Immature natural killer cell (primary cell): ENCODE measurements around the gene RBBP6. TPM values are rescaled to one million over a fixed set of nuclear protein-coding genes. Genes with fewer than 3 reads are reported as not detected.
"Not testable (repeated sequence)": the region's sequence is repeated elsewhere in the genome, so short reads cannot be mapped to it uniquely, and the experiment has no call there.

Experiments used
- DNase-seq, 3 donors: peaks; one replicate each; pipeline ENCODE4 v3.0.0; 2022; ENCODE audit warnings: mixed read lengths in 1 of 3
- H3K27ac Mint-ChIP-seq, 6 donors: one replicate each; pipeline ENCODE4 v1.8.0; 2020; ENCODE audit warnings: mixed read lengths in 6 of 6, mild to moderate bottlenecking in 5 of 6, inconsistent platforms in 4 of 6, moderate library complexity in 3 of 6
- H3K27me3 Mint-ChIP-seq, 3 donors: one replicate each; pipeline ENCODE4 v1.8.0; 2020 to 2021; ENCODE audit warnings: low read depth in 3 of 3, mild to moderate bottlenecking in 3 of 3, mixed read lengths in 3 of 3, moderate library complexity in 3 of 3, inconsistent platforms in 1 of 3
- H3K36me3 Mint-ChIP-seq, 3 donors: one replicate each; pipeline ENCODE4 v1.8.0; 2020; ENCODE audit warnings: mixed read lengths in 3 of 3, inconsistent platforms in 2 of 3, mild to moderate bottlenecking in 2 of 3
- H3K4me1 Mint-ChIP-seq, 2 donors: one replicate each; pipeline ENCODE4 v1.8.0; 2020; ENCODE audit warnings: inconsistent platforms in 2 of 2, mild to moderate bottlenecking in 2 of 2, mixed read lengths in 2 of 2, moderate library complexity in 1 of 2
- H3K4me3 Mint-ChIP-seq, 5 donors: one replicate each; pipeline ENCODE4 v1.8.0; 2020; ENCODE audit warnings: mild to moderate bottlenecking in 5 of 5, mixed read lengths in 5 of 5, inconsistent platforms in 3 of 5, moderate library complexity in 3 of 5
- H3K9me3 Mint-ChIP-seq, 6 donors: one replicate each; pipeline ENCODE4 v1.8.0; 2020; ENCODE audit warnings: mild to moderate bottlenecking in 6 of 6, mixed read lengths in 6 of 6, inconsistent platforms in 4 of 6, moderate library complexity in 3 of 6
- polyA plus RNA-seq, 3 donors: library from polyadenylated mRNA; unstranded; fragments of 300-500 nt; fragmentation: Illumina TruSeq; gene quantifications; one replicate each; pipeline ENCODE4 v1.2.3, GENCODE V29; 2021

RBBP6 gene
- 10 to 100 TPM; 16.2 to 31.7 (median 27.6) TPM for polyA plus RNA-seq

DNA sequence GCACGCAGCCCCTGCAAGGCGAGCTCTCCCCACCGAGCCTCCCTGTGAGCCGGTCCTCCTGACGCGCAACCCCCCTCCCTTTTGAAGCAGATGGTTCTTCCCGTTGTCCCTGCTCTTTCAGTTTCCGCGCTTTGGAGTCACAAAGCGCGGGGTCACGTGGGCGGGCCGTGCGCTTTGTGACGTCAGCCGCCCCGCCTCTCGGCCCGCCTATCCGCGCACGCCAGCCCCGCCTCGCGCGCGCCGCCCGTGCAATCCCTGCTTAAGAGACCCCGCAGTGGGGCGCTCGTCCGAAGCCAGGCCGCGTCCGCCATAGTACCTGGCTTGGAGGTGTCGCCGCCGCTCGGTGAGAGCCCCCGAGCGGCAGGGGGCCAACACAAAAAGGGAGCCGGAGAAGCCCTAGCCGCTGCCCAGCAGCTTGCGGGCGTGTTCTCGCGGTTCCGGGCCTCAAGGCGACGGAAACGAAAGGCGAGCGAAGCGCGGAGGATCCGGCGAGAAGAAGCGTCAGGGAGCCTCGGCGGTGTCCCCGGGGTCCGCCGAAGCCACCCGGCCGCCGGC lies at the start of gene RBBP6:
TSS of gene RBBP6 (plus strand) at position 272 of the 555 bp plus-strand sequence. CDS start 1,061 bp downstream, outside the sequence.
- Mint-ChIP-seq H3K4me3 (peak within 1 kb of the TSS; percentile 99 to 100 (median 100)), H3K27ac (peak within 1 kb of the TSS; percentile 99 to 100 (median 100)), H3K4me1 (peaks cover 46 to 47% of the 10 kb centered on the region in 2 donors), H3K9me3 (no peaks in the 10 kb centered on the region), H3K36me3 (no peaks in the 10 kb centered on the region), H3K27me3 (peaks cover 6 to 10% (median 7%) of the 10 kb centered on the region in 3 donors)
- DNase-seq = peak; percentile 95 to 96 (median 96)

- H3K36me3 Mint-ChIP-seq = no peaks in the 10 kb centered on the region
- H3K27ac Mint-ChIP-seq = no peak overlapping the region
- H3K27me3 Mint-ChIP-seq = peaks cover 4 to 17% (median 9%) of the 10 kb centered on the region in 3 donors
- no peaks in the 10 kb centered on the region for H3K4me1 Mint-ChIP-seq
- H3K9me3 Mint-ChIP-seq = peaks cover 0 to 6% (median 0%) of the 10 kb centered on the region in 6 donors
- no peak for DNase-seq
- H3K4me3 Mint-ChIP-seq = no peak overlapping the region
Measured at GRCh38 chr16:24490866-24491265, 48.5 kb upstream of the RBBP6 start.

- Mint-ChIP-seq H3K36me3 (no peaks in the 10 kb centered on the region), H3K4me1 (no peaks in the 10 kb centered on the region), H3K27ac (no peak overlapping the region), H3K27me3 (peaks cover 4 to 17% (median 9%) of the 10 kb centered on the region in 3 donors), H3K4me3 (no peak overlapping the region), H3K9me3 (peaks cover 0 to 6% (median 0%) of the 10 kb centered on the region in 6 donors)
- DNase-seq = no peak
Measured at GRCh38 chr16:24491731-24492130, 47.6 kb upstream of the RBBP6 start.

DNA sequence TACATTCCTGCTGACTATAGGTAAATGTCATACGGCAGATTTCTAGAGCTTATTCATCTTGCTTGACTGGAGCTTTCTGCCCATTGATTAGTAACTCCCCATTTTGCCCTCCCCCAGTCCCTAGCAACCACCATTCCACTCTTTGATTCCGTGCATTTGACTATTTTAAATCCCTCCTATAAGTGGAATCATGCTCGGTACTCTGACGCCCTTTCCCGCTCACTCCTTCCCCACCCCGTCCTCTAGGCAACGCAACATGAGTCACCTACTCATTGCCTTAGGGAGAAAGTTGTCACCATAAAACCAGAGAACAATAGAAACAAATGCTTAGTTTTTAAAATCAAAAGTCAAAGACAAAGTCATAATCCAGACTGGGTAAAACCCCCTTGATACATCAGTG lies 45.5 kb upstream of the RBBP6 start:
- Mint-ChIP-seq H3K36me3 (no peaks in the 10 kb centered on the region), H3K27ac (peak overlapping the region in 1 of 6 donors; percentile 47)

GRCh38 chr16:24495207-24495606 lies 44.2 kb upstream of the RBBP6 start:
- not testable (repeated sequence) for H3K4me1 Mint-ChIP-seq, H3K4me3 Mint-ChIP-seq, H3K9me3 Mint-ChIP-seq, H3K36me3 Mint-ChIP-seq, H3K27me3 Mint-ChIP-seq, DNase-seq, H3K27ac Mint-ChIP-seq

More for the DNA sequence above, 45.5 kb upstream of the RBBP6 start:
- Mint-ChIP-seq H3K4me1 (no peaks in the 10 kb centered on the region), H3K4me3 (no peak overlapping the region), H3K9me3 (peaks cover 0 to 3% (median 0%) of the 10 kb centered on the region in 6 donors), H3K27me3 (peaks cover 2 to 11% (median 6%) of the 10 kb centered on the region in 3 donors)
- no peak for DNase-seq

DNA sequence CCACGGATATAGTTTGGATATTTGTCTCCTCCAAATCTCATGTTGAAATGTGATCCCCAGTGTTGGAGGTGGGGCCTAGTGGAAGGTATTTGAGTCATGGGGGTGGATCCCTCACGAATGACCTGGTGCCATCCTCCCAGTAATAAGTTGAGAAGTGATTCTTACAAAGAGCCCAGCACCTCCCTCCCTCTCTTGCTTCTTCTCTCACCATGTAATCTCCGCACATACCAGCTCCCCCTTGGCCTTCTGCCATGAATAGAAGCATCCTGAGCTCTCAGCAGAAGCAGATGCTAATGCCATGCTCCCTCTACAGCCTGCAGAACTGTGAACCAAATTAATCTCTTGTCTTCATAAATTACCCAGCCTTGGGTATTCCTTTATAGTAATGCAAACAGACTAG lies 41.9 kb upstream of the RBBP6 start:
- no peaks in the 10 kb centered on the region for H3K9me3 Mint-ChIP-seq
- no peak overlapping the region for H3K27ac Mint-ChIP-seq
- no peaks in the 10 kb centered on the region for H3K4me1 Mint-ChIP-seq
- peaks cover 2 to 5% (median 4%) of the 10 kb centered on the region in 3 donors for H3K27me3 Mint-ChIP-seq
- no peak overlapping the region for H3K4me3 Mint-ChIP-seq
- no peak for DNase-seq
- no peaks in the 10 kb centered on the region for H3K36me3 Mint-ChIP-seq

DNA sequence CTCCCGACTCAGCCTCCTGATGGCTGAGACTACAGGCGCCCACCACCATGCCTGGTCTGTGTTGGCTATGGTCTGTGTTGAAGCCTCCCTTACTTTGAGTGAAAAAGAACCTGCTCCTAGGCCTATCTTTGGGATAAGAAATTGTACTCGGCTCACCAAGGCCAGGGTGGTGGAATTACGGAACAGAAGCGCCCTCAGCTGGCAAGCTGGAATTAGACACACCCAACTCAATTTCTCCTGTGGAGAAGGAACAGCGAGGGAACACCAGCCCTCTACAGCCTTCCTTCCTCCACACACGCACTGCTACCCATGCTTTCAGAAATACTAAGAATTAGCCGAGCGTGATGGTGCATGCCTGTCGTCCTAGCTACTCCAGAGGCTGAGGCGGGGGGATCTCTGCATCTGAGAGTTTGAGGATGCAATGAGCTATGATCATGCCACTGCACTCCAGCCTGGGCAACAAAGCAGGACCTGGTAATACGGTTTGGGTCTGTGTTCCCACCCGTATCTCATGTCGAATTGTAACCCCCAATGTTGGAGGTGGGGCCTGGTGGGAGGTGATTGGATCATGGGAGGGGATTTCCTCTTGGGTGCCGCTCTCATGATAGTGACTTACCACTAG lies 40.1 kb upstream of the RBBP6 start:
- Mint-ChIP-seq H3K9me3 (no peaks in the 10 kb centered on the region), H3K4me3 (no peak overlapping the region), H3K27ac (no peak overlapping the region), H3K4me1 (no peaks in the 10 kb centered on the region), H3K36me3 (no peaks in the 10 kb centered on the region), H3K27me3 (peaks cover 2 to 8% (median 4%) of the 10 kb centered on the region in 3 donors)
- DNase-seq = no peak

DNA sequence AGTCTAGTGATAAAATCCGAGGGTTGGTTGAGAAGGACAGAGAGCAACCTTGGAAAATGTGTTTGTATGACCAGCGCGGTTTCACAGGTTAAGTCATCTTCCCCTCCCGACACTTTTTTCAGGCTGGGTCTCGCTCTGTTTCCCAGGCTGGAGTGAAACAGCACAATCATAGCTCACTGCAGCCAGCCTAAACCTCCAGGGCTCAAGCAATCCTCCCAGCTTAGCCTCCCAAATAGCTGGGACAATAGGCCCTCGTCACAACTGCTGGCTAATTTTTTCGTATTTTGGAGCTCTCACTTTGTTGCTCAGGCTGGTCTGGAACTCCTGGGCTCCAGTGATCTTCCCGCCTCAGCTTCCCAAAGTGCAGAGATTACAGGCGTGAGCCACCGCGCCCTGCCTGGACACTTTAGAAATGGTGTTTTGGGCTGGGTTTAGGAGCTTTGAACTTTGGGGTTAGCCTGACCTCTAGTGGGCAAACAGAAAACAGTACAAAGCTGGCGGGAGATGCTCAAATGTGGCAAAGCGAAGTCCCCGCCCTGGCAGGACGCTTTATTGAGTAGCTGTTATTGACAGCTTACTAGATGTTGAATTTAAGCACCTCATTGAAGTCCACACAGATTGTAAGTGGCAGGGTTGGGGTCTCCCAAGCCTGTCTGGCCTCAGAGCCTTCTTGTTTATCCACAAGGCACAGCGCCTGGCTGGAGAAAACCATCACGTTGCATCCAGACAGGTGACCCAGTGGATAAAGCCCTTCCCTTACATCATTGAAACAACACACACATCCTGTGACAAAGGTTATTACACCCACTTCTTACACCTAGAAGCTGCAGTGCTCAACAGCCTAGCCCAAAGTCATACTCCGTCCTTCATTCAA lies 34.7 kb upstream of the RBBP6 start:
- H3K27me3 Mint-ChIP-seq = peaks cover 5 to 6% (median 5%) of the 10 kb centered on the region in 3 donors
- H3K4me3 Mint-ChIP-seq = no peak overlapping the region
- no peaks in the 10 kb centered on the region for H3K9me3 Mint-ChIP-seq
- H3K36me3 Mint-ChIP-seq = no peaks in the 10 kb centered on the region
- peak; percentile 38 to 55 (median 39) for DNase-seq
- no peaks in the 10 kb centered on the region for H3K4me1 Mint-ChIP-seq
- no peak overlapping the region for H3K27ac Mint-ChIP-seq

DNA sequence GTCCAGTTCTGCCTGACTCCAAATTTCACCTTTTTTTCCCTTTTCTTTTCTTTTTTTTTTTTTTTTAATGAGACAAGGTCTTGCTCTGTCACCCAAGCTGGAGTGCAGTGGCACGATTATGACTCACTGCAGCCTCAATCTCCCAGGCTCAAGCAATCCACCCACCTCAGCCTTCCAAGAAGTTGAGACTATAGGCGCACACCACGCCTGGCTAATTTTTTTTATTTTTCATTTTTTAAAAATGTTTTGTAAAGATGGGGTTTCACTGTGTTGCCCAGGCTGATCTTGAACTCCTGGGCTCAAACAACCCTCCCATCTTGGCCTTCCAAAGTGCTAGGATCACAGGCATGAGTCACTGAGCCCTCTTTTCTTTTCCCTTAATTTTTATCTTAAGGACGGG lies 33.4 kb upstream of the RBBP6 start:
- Mint-ChIP-seq H3K9me3 (no peaks in the 10 kb centered on the region), H3K27me3 (peaks cover 3 to 5% (median 5%) of the 10 kb centered on the region in 3 donors), H3K4me3 (no peak overlapping the region), H3K36me3 (no peaks in the 10 kb centered on the region), H3K27ac (no peak overlapping the region), H3K4me1 (no peaks in the 10 kb centered on the region)
- DNase-seq = no peak

DNA sequence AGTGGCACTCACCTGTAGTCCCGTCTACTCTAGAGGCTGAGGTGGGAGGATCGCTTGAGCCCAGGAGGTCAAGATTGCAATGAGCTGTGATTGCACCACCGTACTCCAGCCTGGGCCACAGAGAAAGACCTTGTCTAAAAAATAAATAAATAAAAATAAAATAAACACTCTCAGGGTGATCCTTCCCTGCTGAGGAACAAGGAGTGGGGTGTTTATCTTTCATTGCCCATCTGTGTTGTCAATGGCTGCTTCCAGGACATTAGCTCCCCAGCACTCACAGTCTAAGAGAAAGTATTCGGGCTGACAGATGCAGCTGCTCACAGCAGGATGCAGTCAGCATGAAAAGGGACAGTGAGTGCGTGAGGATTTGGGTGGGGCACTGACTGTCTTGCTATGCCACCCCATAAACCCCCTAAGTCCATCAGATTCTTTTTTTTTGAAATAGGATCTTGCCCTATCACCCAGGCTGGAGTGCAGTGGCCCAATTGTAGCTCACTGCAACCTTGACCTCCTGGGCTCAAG lies 31.3 kb upstream of the RBBP6 start:
- Mint-ChIP-seq H3K27ac (no peak overlapping the region), H3K4me3 (no peak overlapping the region), H3K4me1 (no peaks in the 10 kb centered on the region), H3K9me3 (no peaks in the 10 kb centered on the region), H3K36me3 (no peaks in the 10 kb centered on the region), H3K27me3 (peaks cover 3 to 7% (median 5%) of the 10 kb centered on the region in 3 donors)
- no peak for DNase-seq

DNA sequence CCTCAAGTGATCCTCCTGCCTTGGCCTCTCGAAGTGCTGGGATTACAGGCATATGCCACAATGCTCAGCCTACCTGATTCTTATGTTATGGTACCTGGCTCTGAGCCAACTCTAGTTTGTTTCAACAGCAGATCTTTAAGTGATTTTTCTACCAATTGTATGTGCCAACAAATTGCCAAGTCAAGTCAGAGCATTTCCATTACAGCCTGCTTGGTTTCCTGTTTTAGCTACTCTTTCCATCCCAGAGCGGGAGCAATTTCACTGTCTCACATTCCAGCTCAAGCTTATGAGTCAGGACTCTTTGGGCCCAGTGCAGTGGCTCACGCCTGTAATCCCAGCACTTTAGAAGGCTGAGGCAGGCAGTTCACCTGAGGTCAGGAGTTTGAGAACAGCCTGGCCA lies 30.8 kb upstream of the RBBP6 start:
- Mint-ChIP-seq H3K27me3 (peaks cover 2 to 5% (median 3%) of the 10 kb centered on the region in 3 donors), H3K27ac (no peak overlapping the region), H3K4me1 (no peaks in the 10 kb centered on the region), H3K9me3 (no peaks in the 10 kb centered on the region), H3K36me3 (no peaks in the 10 kb centered on the region), H3K4me3 (no peak overlapping the region)
- no peak for DNase-seq

- no peak overlapping the region for H3K4me3 Mint-ChIP-seq
Measured at GRCh38 chr16:24509536-24509935, 29.8 kb upstream of the RBBP6 start.

GRCh38 chr16:24511174-24511573 lies 28.2 kb upstream of the RBBP6 start:
- Mint-ChIP-seq H3K9me3 (no peaks in the 10 kb centered on the region), H3K27ac (no peak overlapping the region), H3K4me3 (no peak overlapping the region), H3K4me1 (no peaks in the 10 kb centered on the region), H3K36me3 (no peaks in the 10 kb centered on the region), H3K27me3 (peaks cover 0 to 6% (median 5%) of the 10 kb centered on the region in 3 donors)
- no peak for DNase-seq

More at GRCh38 chr16:24509536-24509935, 29.8 kb upstream of the RBBP6 start:
- no peaks in the 10 kb centered on the region for H3K9me3 Mint-ChIP-seq
- no peaks in the 10 kb centered on the region for H3K4me1 Mint-ChIP-seq
- no peak overlapping the region for H3K27ac Mint-ChIP-seq
- H3K27me3 Mint-ChIP-seq = peaks cover 2 to 5% (median 5%) of the 10 kb centered on the region in 3 donors
- H3K36me3 Mint-ChIP-seq = no peaks in the 10 kb centered on the region
- no peak for DNase-seq

- no peak overlapping the region for H3K4me3 Mint-ChIP-seq
- H3K4me1 Mint-ChIP-seq = peaks cover under 1 to 2% of the 10 kb centered on the region in 2 donors
- no peak for DNase-seq
- H3K27me3 Mint-ChIP-seq = peaks cover 0 to 8% (median 6%) of the 10 kb centered on the region in 3 donors
- no peaks in the 10 kb centered on the region for H3K36me3 Mint-ChIP-seq
- no peaks in the 10 kb centered on the region for H3K9me3 Mint-ChIP-seq
- no peak overlapping the region for H3K27ac Mint-ChIP-seq
Measured at GRCh38 chr16:24511792-24512191, 27.6 kb upstream of the RBBP6 start.
